GM21723 (cell line): ENCODE data around the gene REG3G.
"Not testable (repeated sequence)": the region's sequence is repeated elsewhere in the genome, so short reads cannot be mapped to it uniquely, and the experiment has no call there.

Source experiments
- ATAC-seq: cut with Tn5 transposase; IDR thresholded peaks from one replicate; pipeline ENCODE4 v1.9.1; 2021; ENCODE audit warnings: mild to moderate bottlenecking, moderate library complexity; ENCODE audit not compliant: unreplicated experiment

REG3G gene

GRCh38 chr2:79013629-79014028 is 11.9 kb upstream of the REG3G start:
- no peak for ATAC-seq

- ATAC-seq = no peak
These were observed 9.2 kb upstream of the REG3G start for GRCh38 chr2:79016342-79016741.

- no peak for ATAC-seq
These were observed 559 bp downstream of the REG3G start for GRCh38 chr2:79026061-79026460.

- ATAC-seq = no peak
These were observed 14.4 kb downstream of the REG3G start for GRCh38 chr2:79039944-79040343.

- no peak for ATAC-seq
These were observed 15.5 kb downstream of the REG3G start for GRCh38 chr2:79041032-79041448.

- ATAC-seq = not testable (repeated sequence)
These were observed 28.0 kb downstream of the REG3G start for GRCh38 chr2:79053486-79053885.

GRCh38 chr2:79054769-79055168 is 29.3 kb downstream of the REG3G start:
- not testable (repeated sequence) for ATAC-seq

GRCh38 chr2:79065201-79065600 is 39.7 kb downstream of the REG3G start:
- ATAC-seq = no peak

- ATAC-seq = no peak
These were observed 45.6 kb downstream of the REG3G start for GRCh38 chr2:79071078-79071477.
